Thyroid gland (tissue), 4 donors: Measurements from ENCODE around the gene DNM1L. TPM values are rescaled to one million over a fixed set of nuclear protein-coding genes. Genes with fewer than 3 reads are reported as not detected.

Experiments used
- DNase-seq, 2 donors: peaks; one replicate each; pipeline ENCODE4 v3.0.0-alpha.2; 2019
- H3K27ac ChIP-seq, 3 donors: fragments of 200-600 bp; sonication (generic); 1 replicate in 2 of 3; 2 replicates in 1 of 3; pipeline ENCODE4 v1.5.1; 2016 to 2019; ENCODE audit warnings: mild to moderate bottlenecking in 1 of 3, moderate library complexity in 1 of 3
- H3K27me3 ChIP-seq: fragments of 200-600 bp; sonication (generic); one replicate; pipeline ENCODE4 v1.5.1; 2019
- H3K36me3 ChIP-seq, 2 donors: fragments of 200-600 bp; sonication (generic); one replicate each; pipeline ENCODE4 v1.5.1; 2016 to 2019
- H3K4me1 ChIP-seq, 2 donors: fragments of 200-600 bp; sonication (generic); one replicate each; pipeline ENCODE4 v1.5.1; 2017 to 2019
- H3K4me3 ChIP-seq, 3 donors: fragments of 200-600 bp; sonication (generic); replicated peaks in 1 of 3; 1 replicate in 2 of 3; 2 replicates in 1 of 3; pipeline ENCODE4 v1.5.1; 2016; ENCODE audit warnings: mild to moderate bottlenecking in 1 of 3
- H3K9me3 ChIP-seq: fragments of 200-600 bp; sonication (generic); one replicate; pipeline ENCODE4 v1.5.1; 2017
- CTCF ChIP-seq, 6 experiments: fragments of 200-600 bp in 3 of 6; fragments of 450-650 bp in 3 of 6; sonication (generic) in 3 of 6; IDR thresholded peaks; one replicate each; pipeline ENCODE4 v1.5.1; 2016 to 2019; ENCODE audit warnings: antibody characterized with exemption in 6 of 6, mild to moderate bottlenecking in 2 of 6, inconsistent platforms in 1 of 6, moderate library complexity in 1 of 6
- POLR2A ChIP-seq, 2 donors: fragments of 450-650 bp; IDR thresholded peaks; one replicate each; pipeline ENCODE4 v1.6.1; 2017; ENCODE audit warnings: antibody characterized with exemption in 2 of 2, mild to moderate bottlenecking in 2 of 2, moderate library complexity in 1 of 2
- WGBS, 2 donors: methylation state at CpG; one replicate each; pipeline ENCODE4 v1.1.5; 2017; 5-methylcytosine and 5-hydroxymethylcytosine counted together
- intact Hi-C: fragments of 100-400 bp; cut with DNase I; formaldehyde crosslinking; loops from one replicate; pipeline ENCODE4 v1.15.1; 2023
- total RNA-seq, 4 donors: library from RNA; depleted of rRNA; stranded (reverse); fragments of >200 nt; gene quantifications; one replicate each; pipeline ENCODE4 v1.2.3, GENCODE V29; 2016

The DNM1L gene
- total RNA-seq, 4 donors from 2014 or later: 49.7 to 93.7 (median 56.8) TPM

- Histone ChIP-seq H3K27me3 (no peaks in the 10 kb centered on the region), H3K4me3 (no peak overlapping the region), H3K4me1 (no peaks in the 10 kb centered on the region), H3K9me3 (no peaks in the 10 kb centered on the region), H3K27ac (no peak overlapping the region), H3K36me3 (peaks cover 15 to 22% of the 10 kb centered on the region in 2 donors)
- 95 to 98% methylated on average over 2 of the region's 2 CpGs for WGBS, 2 donors
- DNase-seq: no peak
- no peak for TF ChIP-seq POLR2A (IDR thresholded peaks at IDR 0.05)
- TF ChIP-seq CTCF (IDR thresholded peaks at IDR 0.05): no peak
- intact Hi-C loops: no loop called here
Measured at GRCh38 chr12:32739279-32739678, 60.2 kb downstream of the DNM1L start.

GRCh38 chr12:32742133-32742532 is 63.0 kb downstream of the DNM1L start:
- DNase-seq: no peak
- intact Hi-C loops: no loop called here
- TF ChIP-seq CTCF (IDR thresholded peaks at IDR 0.05): no peak
- TF ChIP-seq POLR2A (IDR thresholded peaks at IDR 0.05): no peak

GRCh38 chr12:32743264-32743663 is 64.2 kb downstream of the DNM1L start:
- intact Hi-C loops: no loop called here
- no peak overlapping the region for H3K4me3 ChIP-seq
- no peak for DNase-seq
- no peak for TF ChIP-seq POLR2A (IDR thresholded peaks at IDR 0.05)
- TF ChIP-seq CTCF (IDR thresholded peaks at IDR 0.05): no peak
- no peaks in the 10 kb centered on the region for H3K27me3 ChIP-seq
- H3K9me3 ChIP-seq: no peaks in the 10 kb centered on the region
- H3K4me1 ChIP-seq: no peaks in the 10 kb centered on the region
- 94 to 96% methylated on average over 2 of the region's 2 CpGs for WGBS, 2 donors
- H3K36me3 ChIP-seq: peaks cover 28 to 32% of the 10 kb centered on the region in 2 donors
- H3K27ac ChIP-seq: no peak overlapping the region

More at GRCh38 chr12:32742133-32742532, 63.0 kb downstream of the DNM1L start:
- Histone ChIP-seq H3K27me3 (no peaks in the 10 kb centered on the region), H3K4me3 (no peak overlapping the region), H3K9me3 (no peaks in the 10 kb centered on the region), H3K4me1 (no peaks in the 10 kb centered on the region), H3K27ac (no peak overlapping the region), H3K36me3 (peaks cover 20 to 34% of the 10 kb centered on the region in 2 donors)
- 96 to 98% methylated on average over 10 of the region's 10 CpGs for WGBS, 2 donors

GRCh38 chr12:32753605-32754004 is 74.5 kb downstream of the DNM1L start:
- no peak overlapping the region for H3K27ac ChIP-seq
- DNase-seq: no peak
- no peaks in the 10 kb centered on the region for H3K27me3 ChIP-seq
- peaks cover 9 to 12% of the 10 kb centered on the region in 2 donors for H3K4me1 ChIP-seq
- 77 to 82% methylated on average over 4 of the region's 4 CpGs for WGBS, 2 donors
- intact Hi-C loops: no loop called here
- TF ChIP-seq CTCF (IDR thresholded peaks at IDR 0.05): no peak
- TF ChIP-seq POLR2A (IDR thresholded peaks at IDR 0.05): no peak
- H3K4me3 ChIP-seq: no peak overlapping the region
- peaks cover 26 to 31% of the 10 kb centered on the region in 2 donors for H3K36me3 ChIP-seq
- no peaks in the 10 kb centered on the region for H3K9me3 ChIP-seq

GRCh38 chr12:32754111-32754510 is 75.0 kb downstream of the DNM1L start:
- DNase-seq: no peak
- 34 to 37% methylated on average over 2 of the region's 2 CpGs for WGBS, 2 donors
- no peak overlapping the region for H3K27ac ChIP-seq

More at GRCh38 chr12:32754111-32754510, 75.0 kb downstream of the DNM1L start:
- Histone ChIP-seq H3K9me3 (no peaks in the 10 kb centered on the region), H3K27me3 (no peaks in the 10 kb centered on the region), H3K36me3 (peaks cover 24 to 27% of the 10 kb centered on the region in 2 donors), H3K4me1 (peaks cover 9 to 12% of the 10 kb centered on the region in 2 donors), H3K4me3 (no peak overlapping the region)
- intact Hi-C loops: no loop called here
- TF ChIP-seq CTCF (IDR thresholded peaks at IDR 0.05) (no peak), POLR2A (IDR thresholded peaks at IDR 0.05) (no peak)
